GM12873 (cell line): ENCODE results near the gene GAS7.

Experiments used
- TF ChIP-seq, protein P1 (sequence below): IDR thresholded peaks from 2 replicates; pipeline ENCODE4 v1.5.1; 2012; ENCODE audit warnings: low read depth, mild to moderate bottlenecking, moderate library complexity, low read length, control low read depth; ENCODE audit not compliant: insufficient read depth; ENCODE audit errors: missing control alignments

Gene GAS7

DNA sequence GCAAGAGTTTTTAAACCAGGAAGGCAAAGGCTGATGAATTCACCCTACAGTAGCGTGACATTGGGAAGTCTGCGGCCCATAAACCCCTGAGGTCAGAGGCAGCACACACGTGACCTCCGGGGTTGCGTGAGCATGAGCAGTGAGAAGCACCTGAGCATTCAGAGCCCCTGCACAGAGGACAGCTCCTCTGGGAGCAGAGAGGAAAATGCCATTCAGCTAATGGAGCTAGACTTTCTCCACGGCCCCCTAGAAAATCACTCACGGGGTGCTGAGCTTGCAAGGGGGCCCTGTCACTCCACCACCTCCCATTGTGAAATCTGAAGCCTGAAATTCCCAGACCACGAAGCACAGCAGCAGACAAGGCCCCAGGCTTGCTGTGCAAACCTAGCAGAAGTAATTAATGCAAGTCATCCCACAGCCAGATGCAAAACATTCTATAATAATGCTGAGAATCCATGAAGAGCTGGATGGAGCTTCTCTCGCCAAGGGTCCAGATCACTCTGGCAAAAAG lies 178.4 kb downstream of the GAS7 start:
- TF ChIP-seq, protein P1, sequence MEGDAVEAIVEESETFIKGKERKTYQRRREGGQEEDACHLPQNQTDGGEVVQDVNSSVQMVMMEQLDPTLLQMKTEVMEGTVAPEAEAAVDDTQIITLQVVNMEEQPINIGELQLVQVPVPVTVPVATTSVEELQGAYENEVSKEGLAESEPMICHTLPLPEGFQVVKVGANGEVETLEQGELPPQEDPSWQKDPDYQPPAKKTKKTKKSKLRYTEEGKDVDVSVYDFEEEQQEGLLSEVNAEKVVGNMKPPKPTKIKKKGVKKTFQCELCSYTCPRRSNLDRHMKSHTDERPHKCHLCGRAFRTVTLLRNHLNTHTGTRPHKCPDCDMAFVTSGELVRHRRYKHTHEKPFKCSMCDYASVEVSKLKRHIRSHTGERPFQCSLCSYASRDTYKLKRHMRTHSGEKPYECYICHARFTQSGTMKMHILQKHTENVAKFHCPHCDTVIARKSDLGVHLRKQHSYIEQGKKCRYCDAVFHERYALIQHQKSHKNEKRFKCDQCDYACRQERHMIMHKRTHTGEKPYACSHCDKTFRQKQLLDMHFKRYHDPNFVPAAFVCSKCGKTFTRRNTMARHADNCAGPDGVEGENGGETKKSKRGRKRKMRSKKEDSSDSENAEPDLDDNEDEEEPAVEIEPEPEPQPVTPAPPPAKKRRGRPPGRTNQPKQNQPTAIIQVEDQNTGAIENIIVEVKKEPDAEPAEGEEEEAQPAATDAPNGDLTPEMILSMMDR = no peak

DNA sequence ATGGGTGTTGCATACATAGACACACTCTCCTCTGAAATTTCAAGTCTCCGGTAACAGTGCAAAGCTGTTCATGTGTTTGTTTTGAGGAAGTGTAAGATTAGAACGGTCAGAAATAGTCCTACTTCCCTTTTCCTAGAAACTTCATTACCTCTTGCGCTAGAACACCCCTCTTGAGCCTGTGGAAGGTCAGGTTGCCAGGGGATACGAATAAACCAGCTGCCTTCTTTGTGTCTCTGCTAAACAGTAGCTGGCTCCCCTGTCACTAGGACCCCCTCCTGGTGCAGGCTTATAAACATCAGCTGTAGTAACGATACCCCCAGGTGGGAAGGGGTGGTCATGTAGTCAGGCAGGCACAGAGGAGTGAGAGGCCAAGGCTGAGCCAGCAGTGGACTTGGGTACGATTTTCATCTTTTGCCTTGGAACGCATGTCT lies 179.9 kb downstream of the GAS7 start:
- TF ChIP-seq, protein P1 = no peak

DNA sequence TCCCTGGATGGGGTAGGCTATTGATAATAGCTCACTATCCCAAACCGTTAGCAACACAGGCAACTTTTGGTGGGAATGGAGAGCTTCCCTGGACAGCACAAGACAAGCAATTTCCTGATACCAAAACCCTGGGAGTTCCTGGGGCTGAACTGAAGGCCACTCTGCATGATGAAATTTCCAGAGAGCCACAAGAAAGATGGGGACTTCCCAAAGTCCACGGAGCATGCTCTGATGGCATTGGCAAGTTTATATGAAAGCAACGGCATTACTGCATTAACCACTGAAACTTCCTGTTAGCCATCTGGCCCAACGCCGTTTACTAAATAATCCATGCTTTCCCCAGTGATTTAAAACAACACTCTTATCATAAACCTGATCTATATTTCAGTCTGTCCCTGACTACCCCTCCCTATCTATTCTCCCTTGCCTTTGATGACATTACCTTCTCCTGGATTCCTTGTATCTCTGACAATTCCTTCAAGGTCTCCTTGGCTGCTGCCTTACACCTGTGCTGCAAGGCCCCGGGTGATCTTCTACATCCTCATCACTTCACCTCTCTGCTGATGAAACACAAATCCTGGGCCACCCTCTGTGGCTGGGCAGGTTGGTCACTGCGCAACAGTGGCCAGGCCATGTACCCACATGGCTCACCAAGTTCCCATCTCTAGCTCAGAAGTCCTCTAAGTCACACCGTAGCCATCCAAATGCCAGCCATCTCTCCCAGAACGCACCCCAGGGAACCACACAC lies 184.9 kb downstream of the GAS7 start:
- TF ChIP-seq, protein P1 = no peak

DNA sequence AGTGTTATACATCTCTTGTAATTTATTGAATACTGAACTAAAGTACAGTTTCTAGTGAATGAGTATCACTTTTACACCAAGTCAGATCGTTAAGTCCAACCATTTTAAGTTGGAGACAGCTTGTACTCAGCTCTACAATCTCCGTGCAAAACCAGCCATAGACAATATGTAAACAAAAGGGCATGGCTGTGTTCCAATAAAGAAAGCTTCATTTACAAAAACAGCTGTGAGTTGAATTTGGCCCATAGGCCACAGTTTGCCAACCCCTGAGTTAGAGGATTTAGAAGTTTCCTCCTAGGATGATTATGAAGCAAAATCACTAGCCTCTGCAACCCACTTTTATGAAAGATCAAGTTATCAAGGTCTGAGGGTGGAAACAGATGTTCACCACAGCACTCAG lies 187.7 kb downstream of the GAS7 start:
- TF ChIP-seq, protein P1 = no peak

DNA sequence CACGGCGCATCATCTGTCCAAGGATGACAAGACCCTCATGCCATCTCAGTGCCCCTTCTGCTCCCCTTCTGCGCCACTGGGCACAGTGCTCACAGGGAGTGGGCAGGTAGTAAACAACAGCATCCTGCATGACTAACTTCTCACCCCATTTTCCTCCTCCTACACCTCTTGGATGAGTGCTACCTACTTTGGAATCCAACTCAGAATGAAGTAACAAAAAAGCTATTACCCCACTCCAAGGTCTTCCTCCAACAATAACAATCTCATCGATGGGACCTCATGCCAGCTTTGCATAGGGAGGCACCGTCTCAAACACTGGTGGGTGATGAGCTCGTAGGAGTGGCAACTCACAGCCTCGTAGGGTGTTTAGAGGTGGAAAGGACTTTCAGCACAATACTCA lies 194.7 kb downstream of the GAS7 start:
- TF ChIP-seq, protein P1 = no peak

DNA sequence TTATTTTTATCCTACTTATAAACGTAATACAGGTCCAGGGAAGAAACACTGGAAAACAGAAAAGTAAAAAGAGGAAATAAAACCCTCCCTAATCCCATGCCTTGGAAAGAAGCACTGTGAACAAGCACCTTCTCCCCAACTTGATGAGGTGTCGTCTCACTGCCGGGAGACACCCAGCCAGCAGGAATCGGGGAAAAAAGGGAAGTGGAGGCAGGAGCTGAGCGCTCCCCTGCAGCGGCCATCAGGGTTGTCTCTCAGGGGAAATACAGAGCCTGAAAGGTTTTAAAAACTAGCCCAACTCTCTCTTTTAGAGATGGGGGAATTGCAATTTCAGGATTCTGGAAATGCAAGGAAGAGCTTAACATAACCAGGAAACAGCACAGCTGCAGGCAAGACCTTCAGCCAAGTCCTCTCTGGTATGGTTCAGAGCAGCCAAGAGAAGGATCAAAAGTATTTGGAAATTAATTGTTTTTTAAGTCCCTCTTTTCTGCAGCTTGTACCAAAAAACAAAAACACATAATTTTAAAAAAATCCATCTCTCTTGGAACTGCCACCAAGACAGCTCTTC lies 197.0 kb downstream of the GAS7 start:
- TF ChIP-seq, protein P1 = no peak

DNA sequence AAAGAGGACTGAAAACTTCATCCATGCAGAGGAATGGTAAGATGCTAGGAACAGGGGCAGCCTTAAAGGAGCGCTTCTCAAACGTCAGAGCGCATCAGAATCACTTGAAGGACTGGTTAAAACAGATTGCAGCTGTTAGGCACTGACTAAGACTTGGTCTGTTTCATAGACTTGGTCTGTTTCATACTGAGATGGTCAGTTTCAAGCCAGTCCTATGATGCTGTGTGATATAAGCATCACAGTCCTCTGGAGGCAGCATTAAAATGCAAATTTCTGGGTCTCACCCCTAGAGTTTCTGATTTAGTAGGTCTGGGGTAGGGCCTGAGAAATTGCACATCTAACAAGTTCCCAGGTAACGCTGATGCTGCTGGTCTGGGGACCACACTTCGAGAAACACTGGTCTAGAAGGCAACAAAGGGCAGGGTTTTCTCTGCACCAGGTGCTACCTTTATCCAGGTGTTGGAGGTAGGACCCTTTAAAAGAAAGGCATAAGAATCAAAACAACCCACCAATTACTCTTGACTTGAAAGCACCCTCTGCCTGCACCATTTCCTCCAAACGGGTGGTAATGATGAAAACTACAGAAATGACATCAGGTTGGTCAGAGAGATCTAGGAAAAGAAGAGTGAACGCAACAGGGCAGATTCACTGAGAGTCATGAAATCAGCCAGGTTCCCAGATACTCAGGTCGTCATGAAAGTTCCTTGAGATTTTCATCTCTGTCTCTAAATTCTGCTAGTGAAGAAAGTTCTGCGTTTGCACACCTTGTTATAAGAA lies 198.3 kb downstream of the GAS7 start:
- TF ChIP-seq, protein P1 = no peak
